GM06990 (cell line): ENCODE data around the gene CTIF.

Source experiments
- DNase-seq: peaks from one replicate; pipeline ENCODE4 v3.0.0-alpha.2; 2011; ENCODE audit not compliant: insufficient read length; ENCODE audit errors: extremely low read depth
- H3K27me3 ChIP-seq: replicated peaks from 2 replicates; pipeline ENCODE4 v1.6.0; 2011; ENCODE audit warnings: low read length; ENCODE audit not compliant: control insufficient read depth, insufficient read depth
- H3K36me3 ChIP-seq: 2 replicates; pipeline ENCODE4 v1.5.1; 2011; ENCODE audit warnings: low read length; ENCODE audit not compliant: control insufficient read depth, insufficient read depth
- H3K4me3 ChIP-seq: replicated peaks from 2 replicates; pipeline ENCODE4 v1.5.1; 2011; ENCODE audit warnings: low read depth, mild to moderate bottlenecking, control low read depth, low read length
- CTCF ChIP-seq: IDR thresholded peaks from 2 replicates; pipeline ENCODE4 v1.5.1; 2011; ENCODE audit warnings: low read length, control low read depth, mild to moderate bottlenecking, inconsistent platforms; ENCODE audit not compliant: insufficient read depth, poor library complexity, severe bottlenecking

CTIF gene

GRCh38 chr18:48843596-48843995, 304.8 kb downstream of the CTIF start:
- Histone ChIP-seq H3K27me3 (no peaks in the 10 kb centered on the region), H3K4me3 (no peak overlapping the region), H3K36me3 (no peaks in the 10 kb centered on the region)
- no peak for DNase-seq
- TF ChIP-seq CTCF, result no peak

GRCh38 chr18:48844271-48844670, 305.4 kb downstream of the CTIF start:
- no peaks in the 10 kb centered on the region for H3K27me3 ChIP-seq
- TF ChIP-seq CTCF, result no peak
- H3K36me3 ChIP-seq, result no peaks in the 10 kb centered on the region
- no peak overlapping the region for H3K4me3 ChIP-seq
- DNase-seq, result no peak

- no peak for TF ChIP-seq CTCF
- no peaks in the 10 kb centered on the region for H3K27me3 ChIP-seq
- no peaks in the 10 kb centered on the region for H3K36me3 ChIP-seq
- H3K4me3 ChIP-seq, result no peak overlapping the region
- DNase-seq, result no peak
Observed at GRCh38 chr18:48845174-48845573, 306.3 kb downstream of the CTIF start.

- H3K27me3 ChIP-seq, result no peaks in the 10 kb centered on the region
- no peak for TF ChIP-seq CTCF
Observed at GRCh38 chr18:48846423-48846932, 307.6 kb downstream of the CTIF start.

GRCh38 chr18:48847807-48848486, 309.1 kb downstream of the CTIF start:
- H3K4me3 ChIP-seq, result no peak overlapping the region
- H3K36me3 ChIP-seq, result no peaks in the 10 kb centered on the region
- no peak for DNase-seq
- TF ChIP-seq CTCF, result no peak
- no peaks in the 10 kb centered on the region for H3K27me3 ChIP-seq

More at GRCh38 chr18:48846423-48846932, 307.6 kb downstream of the CTIF start:
- Histone ChIP-seq H3K4me3 (no peak overlapping the region), H3K36me3 (no peaks in the 10 kb centered on the region)
- no peak for DNase-seq

- TF ChIP-seq CTCF, result no peak
- no peak overlapping the region for H3K4me3 ChIP-seq
- no peak for DNase-seq
- H3K27me3 ChIP-seq, result no peaks in the 10 kb centered on the region
- no peaks in the 10 kb centered on the region for H3K36me3 ChIP-seq
Observed at GRCh38 chr18:48848641-48849143, 309.9 kb downstream of the CTIF start.
